ENCODE results near the gene NUP160.

- no peak for TF ChIP-seq CTCF (IDR thresholded peaks at IDR 0.05)
- no peak for TF ChIP-seq EP300 (IDR thresholded peaks at IDR 0.05; ENCODE audit: low read depth)
- TF ChIP-seq POLR2A (IDR thresholded peaks at IDR 0.05): no peak
- no peak for TF ChIP-seq POLR2AphosphoS5 (IDR thresholded peaks at IDR 0.05)
Observed at GRCh38 chr11:47837292-47837691, 10.9 kb downstream of the NUP160 start.
